ENCODE measurements around the gene KIAA0586. TPM values are rescaled to one million over a fixed set of nuclear protein-coding genes. Genes with fewer than 3 reads are reported as not detected.

The KIAA0586 gene
- total and polyA plus RNA-seq, 9 of the 15 experiments (the other 6 are each of a cell fraction or from before 2014, with no cell fraction given), result 11.2 to 30.9 (median 22.6) TPM

GRCh38 chr14:58460772-58461171, 33.3 kb downstream of the KIAA0586 start:
- no peak for FAIRE-seq
- in situ Hi-C loops (cut with MboI) (no loop called here), intact Hi-C loops (cut with micrococcal nuclease) (no loop called here)
- ChIA-PET CTCF (ENCODE audit: low intra/inter-chr PET ratio) (no interaction called here), POLR2A (no interaction called here)
- Histone ChIP-seq H3K79me2 (ENCODE audit: control insufficient read depth, insufficient read depth, low read length) (no peaks in the 10 kb centered on the region), H3K4me3 (no peak overlapping the region), H3K36me3 (ENCODE audit: control insufficient read depth, insufficient read depth, low read length) (peaks cover 51% of the 10 kb centered on the region; the same call in 1 of the 3 replicates), H3K4me2 (ENCODE audit: insufficient read depth, low read length) (no peak overlapping the region), H3K9ac (ENCODE audit: insufficient read depth in 1 of 2, low read depth in 2 of 2, low read length in 2 of 2) (no peak overlapping the region), H2AFZ (ENCODE audit: low read depth, low read length) (no peak overlapping the region), H3K27ac (ENCODE audit: extremely low read depth, low read depth, low read length) (no peak overlapping the region), H3K4me1 (replicated peaks in 1 of 2; ENCODE audit: control insufficient read depth in 2 of 2, insufficient read depth in 2 of 2, low read length in 2 of 2) (no peaks in the 10 kb centered on the region; a peak in 1 of 5 replicates), H3K9me1 (ENCODE audit: control insufficient read depth, insufficient read depth, low read length) (no peaks in the 10 kb centered on the region), H4K20me1 (replicated peaks; ENCODE audit: control insufficient read depth, insufficient read depth, low read length) (no peaks in the 10 kb centered on the region), H3K27me3 (ENCODE audit: control insufficient read depth in 2 of 2, insufficient read depth in 2 of 2, low read length in 2 of 2) (no peaks in the 10 kb centered on the region), H3K9me3 (replicated peaks; ENCODE audit: control insufficient read depth, insufficient read depth, low read depth, low read length) (no peaks in the 10 kb centered on the region)
- no peak for DNase-seq (ENCODE audit: extremely low read depth in 1 of 4, low spot score in 3 of 4)
- 69% methylated on average over 2 of the region's 2 CpGs for WGBS (ENCODE audit: insufficient coverage, low coverage, missing lambda C conversion rate)
- BruUV-seq (replicated peaks), result no TSS peak
- no peak for TF ChIP-seq GATA2 (CRISPR knock-in tag; IDR thresholded peaks at IDR 0.05)
- ATAC-seq, result no peak

- intact Hi-C loops (cut with micrococcal nuclease), result no loop called here
- 100% methylated on average over 1 of the region's 2 CpGs for WGBS (ENCODE audit: insufficient coverage, low coverage, missing lambda C conversion rate)
- H3K9me3 ChIP-seq (replicated peaks; ENCODE audit: control insufficient read depth, insufficient read depth, low read depth, low read length), result no peaks in the 10 kb centered on the region
- H3K27ac ChIP-seq (ENCODE audit: extremely low read depth, low read depth, low read length), result no peak overlapping the region
- DNase-seq (ENCODE audit: extremely low read depth in 1 of 4, low spot score in 3 of 4) (no peak), ATAC-seq (no peak), FAIRE-seq (no peak)
- no peaks in the 10 kb centered on the region for H4K20me1 ChIP-seq (replicated peaks; ENCODE audit: control insufficient read depth, insufficient read depth, low read length)
- BruUV-seq (replicated peaks), result no TSS peak
- in situ Hi-C loops (cut with MboI), result no loop called here
- H3K4me1 ChIP-seq (replicated peaks in 1 of 2; ENCODE audit: control insufficient read depth in 2 of 2, insufficient read depth in 2 of 2, low read length in 2 of 2), result no peaks in the 10 kb centered on the region
- H3K79me2 ChIP-seq (ENCODE audit: control insufficient read depth, insufficient read depth, low read length), result no peaks in the 10 kb centered on the region
- no peak overlapping the region for H3K9ac ChIP-seq (ENCODE audit: insufficient read depth in 1 of 2, low read depth in 2 of 2, low read length in 2 of 2)
- no peak overlapping the region for H3K4me2 ChIP-seq (ENCODE audit: insufficient read depth, low read length)
- CTCF ChIA-PET (ENCODE audit: low intra/inter-chr PET ratio), result no interaction called here
- H3K9me1 ChIP-seq (ENCODE audit: control insufficient read depth, insufficient read depth, low read length), result no peaks in the 10 kb centered on the region
- TF ChIP-seq C11orf30 (IDR thresholded peaks at IDR 0.05; ENCODE audit: low read depth) (peak; percentile 27; the same call in 1 of the 2 replicates), SRSF1 (IDR thresholded peaks at IDR 0.05; ENCODE audit: low read depth, low read length) (no peak), HNRNPUL1 (IDR thresholded peaks at IDR 0.05; ENCODE audit: low read length) (no peak)
- H2AFZ ChIP-seq (ENCODE audit: low read depth, low read length), result no peak overlapping the region
- no peaks in the 10 kb centered on the region for H3K27me3 ChIP-seq (ENCODE audit: control insufficient read depth in 2 of 2, insufficient read depth in 2 of 2, low read length in 2 of 2)
- POLR2A ChIA-PET, result no interaction called here
- no peak overlapping the region for H3K4me3 ChIP-seq
- peaks cover 52% of the 10 kb centered on the region; the same call in 1 of the 3 replicates for H3K36me3 ChIP-seq (ENCODE audit: control insufficient read depth, insufficient read depth, low read length)
Measured at GRCh38 chr14:58463147-58463546, 35.6 kb downstream of the KIAA0586 start.
